ENCODE measurements around the gene CACNA1C.

The CACNA1C gene

GRCh38 chr12:2263901-2264300, 211.1 kb downstream of the CACNA1C start:
- no peak for DNase-seq

GRCh38 chr12:2264651-2265232, 212.0 kb downstream of the CACNA1C start:
- DNase-seq, result no peak

GRCh38 chr12:2265461-2266167, 212.8 kb downstream of the CACNA1C start:
- no peak for DNase-seq

- no peak for DNase-seq
These were observed 214.2 kb downstream of the CACNA1C start for GRCh38 chr12:2266666-2267620.

GRCh38 chr12:2267703-2268470, 215.1 kb downstream of the CACNA1C start:
- no peak for DNase-seq

- DNase-seq, result no peak
These were observed 215.9 kb downstream of the CACNA1C start for GRCh38 chr12:2268471-2269286.

GRCh38 chr12:2270846-2271245, 218.1 kb downstream of the CACNA1C start:
- DNase-seq, result no peak

- DNase-seq, result no peak
These were observed 219.2 kb downstream of the CACNA1C start for GRCh38 chr12:2271961-2272360.

- DNase-seq, result no peak
These were observed 220.5 kb downstream of the CACNA1C start for GRCh38 chr12:2273288-2273687.

GRCh38 chr12:2273751-2274150, 221.0 kb downstream of the CACNA1C start:
- DNase-seq, result no peak

- no peak for DNase-seq
These were observed 221.9 kb downstream of the CACNA1C start for GRCh38 chr12:2274733-2275132.

- DNase-seq, result no peak
These were observed 223.7 kb downstream of the CACNA1C start for GRCh38 chr12:2276288-2277033.

- no peak for DNase-seq
These were observed 224.8 kb downstream of the CACNA1C start for GRCh38 chr12:2277492-2278155.

- no peak for DNase-seq
These were observed 228.7 kb downstream of the CACNA1C start for GRCh38 chr12:2281446-2281845.

- no peak for DNase-seq
These were observed 229.5 kb downstream of the CACNA1C start for GRCh38 chr12:2282318-2282717.

- no peak for DNase-seq
These were observed 230.7 kb downstream of the CACNA1C start for GRCh38 chr12:2283480-2283879.

GRCh38 chr12:2283916-2284315, 231.1 kb downstream of the CACNA1C start:
- DNase-seq, result no peak

GRCh38 chr12:2284321-2284813, 231.6 kb downstream of the CACNA1C start:
- DNase-seq, result no peak

GRCh38 chr12:2284857-2285256, 232.1 kb downstream of the CACNA1C start:
- DNase-seq, result no peak

- no peak for DNase-seq
These were observed 232.7 kb downstream of the CACNA1C start for GRCh38 chr12:2285462-2285861.

All from stimulated activated naive CD4-positive, alpha-beta T cell treated with Interleukin-2 at 50 U/mL for 16 hours (primary cell).